Caco-2 (cell line): ENCODE results near the gene COLEC11. TPM values are rescaled to one million over a fixed set of nuclear protein-coding genes. Genes with fewer than 3 reads are reported as not detected.

Source experiments
- BruUV-seq: library from RNA; stranded (reverse); fragments of 400-500 nt; replicated peaks from 2 replicates; lab custom pipeline; 2021; lab: Mats Ljungman, UMichigan
- CTCF ChIA-PET: fragments of 300-600 bp; sonication (Branson Sonifier 250); formaldehyde crosslinking; loops from one replicate; lab custom pipeline; 2022; ENCODE audit warnings: antibody characterized with exemption; lab: Charles Lee
- POLR2A ChIA-PET: fragments of 300-600 bp; sonication (Branson Sonifier 250); formaldehyde crosslinking; loops from one replicate; lab custom pipeline; 2022; ENCODE audit warnings: antibody characterized with exemption; lab: Charles Lee
- DNase-seq, 2 experiments: peaks; one replicate each; pipeline versions ENCODE4 v3.0.0 to v3.0.0-alpha.2; 2020 to 2022
- H3K27me3 ChIP-seq: replicated peaks from 2 replicates; pipeline ENCODE4 v1.6.0; 2011; ENCODE audit warnings: low read length; ENCODE audit not compliant: control insufficient read depth, insufficient read depth
- H3K36me3 ChIP-seq: 2 replicates; pipeline ENCODE4 v1.5.1; 2011; ENCODE audit warnings: low read length; ENCODE audit not compliant: control insufficient read depth, insufficient read depth
- H3K4me1 ChIP-seq: fragments of 250-450 bp; sonication (Bioruptor Pico); 2 replicates; pipeline ENCODE4 v1.5.1; 2020; ENCODE audit warnings: mild to moderate bottlenecking
- H3K4me3 ChIP-seq: 2 replicates; pipeline ENCODE4 v1.5.1; 2011; ENCODE audit warnings: low read depth, mild to moderate bottlenecking, control low read depth, low read length
- H3K9me3 ChIP-seq: fragments of 250-450 bp; sonication (Bioruptor Pico); 2 replicates; pipeline ENCODE4 v1.5.1; 2020; ENCODE audit warnings: mild to moderate bottlenecking, moderate library complexity
- H3K27ac Mint-ChIP-seq: one replicate; pipeline ENCODE4 v1.8.0; 2022; ENCODE audit warnings: mixed read lengths; ENCODE audit not compliant: unreplicated experiment
- H3K27me3 Mint-ChIP-seq: one replicate; pipeline ENCODE4 v1.8.0; 2022; ENCODE audit warnings: mixed read lengths; ENCODE audit not compliant: insufficient read depth, unreplicated experiment
- H3K36me3 Mint-ChIP-seq: one replicate; pipeline ENCODE4 v1.8.0; 2022; ENCODE audit warnings: mild to moderate bottlenecking, mixed read lengths; ENCODE audit not compliant: insufficient read depth, unreplicated experiment
- H3K4me1 Mint-ChIP-seq: one replicate; pipeline ENCODE4 v1.8.0; 2022; ENCODE audit warnings: low read depth, mixed read lengths; ENCODE audit not compliant: unreplicated experiment
- H3K4me3 Mint-ChIP-seq: one replicate; pipeline ENCODE4 v1.8.0; 2022; ENCODE audit warnings: mild to moderate bottlenecking, moderate library complexity, mixed read lengths; ENCODE audit not compliant: unreplicated experiment
- H3K9me3 Mint-ChIP-seq: one replicate; pipeline ENCODE4 v1.8.0; 2022; ENCODE audit warnings: mixed read lengths; ENCODE audit not compliant: unreplicated experiment
- intact Hi-C: fragments of 100-400 bp; cut with micrococcal nuclease; formaldehyde crosslinking; loops from one replicate; pipeline ENCODE4 v1.10.0; 2022; ENCODE audit not compliant: unreplicated experiment
- total RNA-seq: library from RNA; stranded (reverse); gene quantifications from 2 replicates; pipeline ENCODE4 v1.2.3, GENCODE V29; 2022
- TF ChIP-seq, protein P1 (sequence below), 2 experiments: fragments of 200-600 bp in 1 of 2; IDR thresholded peaks; 1 replicate in 1 of 2; 2 replicates in 1 of 2; pipeline versions ENCODE4 v1.5.1 to v1.8.0; 2011 to 2022; ENCODE audit warnings: antibody characterized with exemption in 1 of 2, control low read depth in 1 of 2, inconsistent platforms in 1 of 2, low read depth in 1 of 2, low read length in 1 of 2, mild to moderate bottlenecking in 1 of 2, moderate library complexity in 1 of 2; ENCODE audit not compliant: insufficient read depth in 1 of 2, severe bottlenecking in 1 of 2, unreplicated experiment in 1 of 2

The COLEC11 gene
- total RNA-seq, 1 experiment from 2014 or later = not detected

DNA sequence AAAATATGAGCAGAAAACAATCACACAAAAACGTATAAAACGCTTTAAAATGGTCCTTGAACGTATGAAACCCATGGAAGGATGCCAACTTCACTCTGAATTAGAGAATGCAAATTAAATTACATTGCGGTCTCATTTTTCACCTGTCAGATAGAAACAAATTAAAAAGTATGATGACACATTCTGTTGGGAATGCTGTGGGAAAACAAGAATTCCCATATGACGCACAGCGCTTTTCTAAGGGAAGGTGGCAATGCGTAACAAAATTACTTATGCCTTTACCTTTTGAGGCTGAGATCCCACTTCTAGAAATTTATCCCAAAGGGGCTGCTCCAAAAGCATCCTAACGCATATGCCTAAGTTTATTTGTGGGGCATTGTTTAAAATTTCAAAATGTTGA is 23.6 kb upstream of the COLEC11 start:
- peaks cover 5% of the 10 kb centered on the region for H3K4me1 Mint-ChIP-seq
- Histone ChIP-seq H3K27me3 (no peaks in the 10 kb centered on the region), H3K4me1 (peaks cover 2% of the 10 kb centered on the region), H3K4me3 (no peak overlapping the region), H3K36me3 (no peaks in the 10 kb centered on the region), H3K9me3 (no peaks in the 10 kb centered on the region)
- POLR2A ChIA-PET = interaction anchor here (0.7 kb wide), 1 partner anchor 305 kb away, joined by 5 read pairs; no protein-coding TSS in a partner anchor
- H3K27me3 Mint-ChIP-seq = no peaks in the 10 kb centered on the region
- CTCF ChIA-PET = no interaction called here
- intact Hi-C loops = no loop called here
- H3K4me3 Mint-ChIP-seq = no peak overlapping the region
- no peak for DNase-seq
- H3K9me3 Mint-ChIP-seq = no peaks in the 10 kb centered on the region
- peaks cover 18% of the 10 kb centered on the region for H3K36me3 Mint-ChIP-seq
- no peak overlapping the region for H3K27ac Mint-ChIP-seq
- TF ChIP-seq, protein P1, sequence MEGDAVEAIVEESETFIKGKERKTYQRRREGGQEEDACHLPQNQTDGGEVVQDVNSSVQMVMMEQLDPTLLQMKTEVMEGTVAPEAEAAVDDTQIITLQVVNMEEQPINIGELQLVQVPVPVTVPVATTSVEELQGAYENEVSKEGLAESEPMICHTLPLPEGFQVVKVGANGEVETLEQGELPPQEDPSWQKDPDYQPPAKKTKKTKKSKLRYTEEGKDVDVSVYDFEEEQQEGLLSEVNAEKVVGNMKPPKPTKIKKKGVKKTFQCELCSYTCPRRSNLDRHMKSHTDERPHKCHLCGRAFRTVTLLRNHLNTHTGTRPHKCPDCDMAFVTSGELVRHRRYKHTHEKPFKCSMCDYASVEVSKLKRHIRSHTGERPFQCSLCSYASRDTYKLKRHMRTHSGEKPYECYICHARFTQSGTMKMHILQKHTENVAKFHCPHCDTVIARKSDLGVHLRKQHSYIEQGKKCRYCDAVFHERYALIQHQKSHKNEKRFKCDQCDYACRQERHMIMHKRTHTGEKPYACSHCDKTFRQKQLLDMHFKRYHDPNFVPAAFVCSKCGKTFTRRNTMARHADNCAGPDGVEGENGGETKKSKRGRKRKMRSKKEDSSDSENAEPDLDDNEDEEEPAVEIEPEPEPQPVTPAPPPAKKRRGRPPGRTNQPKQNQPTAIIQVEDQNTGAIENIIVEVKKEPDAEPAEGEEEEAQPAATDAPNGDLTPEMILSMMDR (IDR thresholded peaks at IDR 0.05; ENCODE audit: insufficient read depth in 1 of 2, low read depth in 1 of 2, low read length in 1 of 2, severe bottlenecking in 1 of 2, unreplicated experiment in 1 of 2) = no peak
- BruUV-seq = no TSS peak

DNA sequence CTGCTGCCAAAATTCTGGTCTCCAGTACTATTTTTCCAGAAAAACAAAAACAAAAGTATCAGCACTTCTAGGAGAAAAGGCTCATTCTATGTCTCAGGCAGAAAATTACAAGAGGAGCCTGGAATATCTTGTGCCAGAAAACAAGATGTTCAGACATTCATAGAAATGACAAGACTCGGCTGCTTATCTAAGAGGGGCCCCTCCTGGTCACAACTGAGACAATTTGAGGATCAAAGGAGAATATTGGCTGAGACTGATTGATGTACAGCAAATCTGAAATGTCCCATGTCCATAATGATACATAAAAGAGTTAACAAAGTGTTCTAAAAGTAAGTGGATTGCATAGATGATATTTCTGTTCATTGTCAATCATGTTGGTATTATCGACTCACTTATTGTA is 22.3 kb upstream of the COLEC11 start:
- POLR2A ChIA-PET = no interaction called here

DNA sequence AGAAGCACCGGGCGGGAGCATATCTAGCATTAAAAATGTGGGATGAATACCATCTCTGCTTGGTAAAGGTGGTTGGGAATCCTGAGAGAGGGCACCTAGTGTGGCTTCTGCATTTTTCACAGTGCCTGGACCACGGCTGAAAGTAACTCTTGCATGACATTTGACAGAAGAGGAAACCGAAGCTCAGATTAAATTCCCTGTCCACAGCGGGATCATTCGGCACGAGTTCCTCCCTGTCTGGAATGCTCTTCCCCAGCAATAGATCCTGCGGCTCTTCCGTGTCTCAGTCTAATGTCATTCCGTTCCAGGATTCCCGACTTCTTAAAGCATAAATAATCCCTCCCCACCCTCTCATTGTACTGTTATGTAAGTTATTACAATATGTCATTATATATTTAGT is 20.8 kb upstream of the COLEC11 start:
- intact Hi-C loops = no loop called here
- Histone ChIP-seq H3K27me3 (no peaks in the 10 kb centered on the region), H3K4me3 (no peak overlapping the region; the same call in 1 of the 2 replicates), H3K9me3 (no peaks in the 10 kb centered on the region), H3K36me3 (no peaks in the 10 kb centered on the region), H3K4me1 (peaks cover 17% of the 10 kb centered on the region)
- no peaks in the 10 kb centered on the region for H3K27me3 Mint-ChIP-seq
- TF ChIP-seq, protein P1 (IDR thresholded peaks at IDR 0.05; ENCODE audit: insufficient read depth in 1 of 2, low read depth in 1 of 2, low read length in 1 of 2, severe bottlenecking in 1 of 2, unreplicated experiment in 1 of 2) = no peak
- peaks cover 28% of the 10 kb centered on the region for H3K4me1 Mint-ChIP-seq
- CTCF ChIA-PET = no interaction called here
- no peak for DNase-seq
- POLR2A ChIA-PET = interaction anchor here (1.4 kb wide), 1 partner anchor 16 kb away, joined by 8 read pairs; the partner anchor contains the start of gene RNASEH1
- no TSS peak for BruUV-seq
- H3K27ac Mint-ChIP-seq = peak overlapping the region; percentile 96
- H3K9me3 Mint-ChIP-seq = no peaks in the 10 kb centered on the region
- peaks cover 47% of the 10 kb centered on the region for H3K36me3 Mint-ChIP-seq
- peak overlapping the region; percentile 95 for H3K4me3 Mint-ChIP-seq

More for the DNA sequence above, 22.3 kb upstream of the COLEC11 start:
- Mint-ChIP-seq H3K4me1 (peaks cover 17% of the 10 kb centered on the region), H3K36me3 (peaks cover 31% of the 10 kb centered on the region), H3K4me3 (no peak overlapping the region), H3K27ac (no peak overlapping the region), H3K9me3 (no peaks in the 10 kb centered on the region), H3K27me3 (no peaks in the 10 kb centered on the region)
- no TSS peak for BruUV-seq
- Histone ChIP-seq H3K9me3 (no peaks in the 10 kb centered on the region), H3K4me3 (no peak overlapping the region), H3K27me3 (no peaks in the 10 kb centered on the region), H3K4me1 (peaks cover 15% of the 10 kb centered on the region), H3K36me3 (no peaks in the 10 kb centered on the region)
- no peak for DNase-seq
- CTCF ChIA-PET = no interaction called here
- intact Hi-C loops = no loop called here
- TF ChIP-seq, protein P1 (IDR thresholded peaks at IDR 0.05; ENCODE audit: insufficient read depth in 1 of 2, low read depth in 1 of 2, low read length in 1 of 2, severe bottlenecking in 1 of 2, unreplicated experiment in 1 of 2) = no peak
